Tibial nerve (tissue), 4 donors: ENCODE results near the gene CAMTA1. TPM values are rescaled to one million over a fixed set of nuclear protein-coding genes. Genes with fewer than 3 reads are reported as not detected.

Experiments used
- DNase-seq, 2 donors: peaks; one replicate each; pipeline ENCODE4 v3.0.0-alpha.2; 2019; ENCODE audit warnings: low spot score in 2 of 2
- H3K27ac ChIP-seq, 4 donors: fragments of 200-600 bp; sonication (generic) in 3 of 4; one replicate each; pipeline ENCODE4 v1.5.1; 2017 to 2019; ENCODE audit warnings: mild to moderate bottlenecking in 1 of 4
- H3K27me3 ChIP-seq, 2 donors: fragments of 200-600 bp; sonication (generic) in 1 of 2; one replicate each; pipeline versions ENCODE4 v1.5.1 to v1.6.0; 2017 to 2019
- H3K36me3 ChIP-seq, 3 donors: fragments of 200-600 bp; sonication (generic); one replicate each; pipeline ENCODE4 v1.5.1; 2018 to 2019
- H3K4me1 ChIP-seq, 4 donors: fragments of 200-600 bp; sonication (generic) in 3 of 4; one replicate each; pipeline ENCODE4 v1.5.1; 2017 to 2019
- H3K4me3 ChIP-seq, 4 donors: fragments of 200-600 bp; sonication (generic) in 3 of 4; one replicate each; pipeline ENCODE4 v1.5.1; 2017 to 2019; ENCODE audit warnings: mild to moderate bottlenecking in 1 of 4, moderate library complexity in 1 of 4
- H3K9me3 ChIP-seq, 4 donors: fragments of 200-600 bp; sonication (generic) in 3 of 4; one replicate each; pipeline ENCODE4 v1.5.1; 2017 to 2019
- EP300 ChIP-seq, 2 donors: sonication (generic); formaldehyde crosslinking; IDR thresholded peaks; one replicate each; pipeline ENCODE4 v1.6.1; 2017; ENCODE audit warnings: antibody characterized with exemption in 2 of 2, mild to moderate bottlenecking in 1 of 2
- POLR2A ChIP-seq, 2 donors: fragments of 450-650 bp; IDR thresholded peaks; one replicate each; pipeline ENCODE4 v1.6.1; 2017; ENCODE audit warnings: antibody characterized with exemption in 2 of 2, mild to moderate bottlenecking in 2 of 2, moderate library complexity in 2 of 2
- WGBS, 2 donors: methylation state at CpG; one replicate each; pipeline ENCODE4 v1.1.5; 2018; 5-methylcytosine and 5-hydroxymethylcytosine counted together
- total RNA-seq, 4 donors: library from RNA; depleted of rRNA; stranded (reverse); fragments of >200 nt; gene quantifications; one replicate each; pipeline ENCODE4 v1.1.0, GENCODE V29; 2016
- TF ChIP-seq, protein P1 (sequence below), 5 experiments: fragments of 200-600 bp in 3 of 5; fragments of 450-650 bp in 2 of 5; sonication (generic) in 3 of 5; IDR thresholded peaks; one replicate each; pipeline ENCODE4 v1.5.1; 2016 to 2019; ENCODE audit warnings: antibody characterized with exemption in 5 of 5, mild to moderate bottlenecking in 3 of 5, moderate library complexity in 2 of 5

CAMTA1 gene
- total RNA-seq, 4 donors from 2014 or later: 41.8 to 104 (median 87.2) TPM

- TF ChIP-seq, protein P1, sequence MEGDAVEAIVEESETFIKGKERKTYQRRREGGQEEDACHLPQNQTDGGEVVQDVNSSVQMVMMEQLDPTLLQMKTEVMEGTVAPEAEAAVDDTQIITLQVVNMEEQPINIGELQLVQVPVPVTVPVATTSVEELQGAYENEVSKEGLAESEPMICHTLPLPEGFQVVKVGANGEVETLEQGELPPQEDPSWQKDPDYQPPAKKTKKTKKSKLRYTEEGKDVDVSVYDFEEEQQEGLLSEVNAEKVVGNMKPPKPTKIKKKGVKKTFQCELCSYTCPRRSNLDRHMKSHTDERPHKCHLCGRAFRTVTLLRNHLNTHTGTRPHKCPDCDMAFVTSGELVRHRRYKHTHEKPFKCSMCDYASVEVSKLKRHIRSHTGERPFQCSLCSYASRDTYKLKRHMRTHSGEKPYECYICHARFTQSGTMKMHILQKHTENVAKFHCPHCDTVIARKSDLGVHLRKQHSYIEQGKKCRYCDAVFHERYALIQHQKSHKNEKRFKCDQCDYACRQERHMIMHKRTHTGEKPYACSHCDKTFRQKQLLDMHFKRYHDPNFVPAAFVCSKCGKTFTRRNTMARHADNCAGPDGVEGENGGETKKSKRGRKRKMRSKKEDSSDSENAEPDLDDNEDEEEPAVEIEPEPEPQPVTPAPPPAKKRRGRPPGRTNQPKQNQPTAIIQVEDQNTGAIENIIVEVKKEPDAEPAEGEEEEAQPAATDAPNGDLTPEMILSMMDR (IDR thresholded peaks at IDR 0.05): no peak
- TF ChIP-seq POLR2A (IDR thresholded peaks at IDR 0.05) (no peak), EP300 (IDR thresholded peaks at IDR 0.05) (no peak)
- no peaks in the 10 kb centered on the region for H3K4me1 ChIP-seq
- 67 to 74% methylated on average over 9 of the region's 9 CpGs for WGBS, 2 donors
- DNase-seq: no peak
- no peaks in the 10 kb centered on the region for H3K9me3 ChIP-seq
- no peaks in the 10 kb centered on the region for H3K27me3 ChIP-seq
- no peak overlapping the region for H3K4me3 ChIP-seq
- no peaks in the 10 kb centered on the region for H3K36me3 ChIP-seq
- no peak overlapping the region for H3K27ac ChIP-seq
Observed at GRCh38 chr1:7632681-7633080, 847.4 kb downstream of the CAMTA1 start.

GRCh38 chr1:7633506-7634245 lies 848.4 kb downstream of the CAMTA1 start:
- no peak overlapping the region for H3K27ac ChIP-seq
- H3K36me3 ChIP-seq: no peaks in the 10 kb centered on the region
- TF ChIP-seq EP300 (IDR thresholded peaks at IDR 0.05): no peak
- no peak for TF ChIP-seq POLR2A (IDR thresholded peaks at IDR 0.05)
- DNase-seq: no peak
- H3K4me1 ChIP-seq: no peaks in the 10 kb centered on the region
- no peak overlapping the region for H3K4me3 ChIP-seq
- no peaks in the 10 kb centered on the region for H3K9me3 ChIP-seq
- H3K27me3 ChIP-seq: no peaks in the 10 kb centered on the region
- WGBS, 2 donors: 83 to 86% methylated on average over 24 to 25 of the region's 25 CpGs

DNA sequence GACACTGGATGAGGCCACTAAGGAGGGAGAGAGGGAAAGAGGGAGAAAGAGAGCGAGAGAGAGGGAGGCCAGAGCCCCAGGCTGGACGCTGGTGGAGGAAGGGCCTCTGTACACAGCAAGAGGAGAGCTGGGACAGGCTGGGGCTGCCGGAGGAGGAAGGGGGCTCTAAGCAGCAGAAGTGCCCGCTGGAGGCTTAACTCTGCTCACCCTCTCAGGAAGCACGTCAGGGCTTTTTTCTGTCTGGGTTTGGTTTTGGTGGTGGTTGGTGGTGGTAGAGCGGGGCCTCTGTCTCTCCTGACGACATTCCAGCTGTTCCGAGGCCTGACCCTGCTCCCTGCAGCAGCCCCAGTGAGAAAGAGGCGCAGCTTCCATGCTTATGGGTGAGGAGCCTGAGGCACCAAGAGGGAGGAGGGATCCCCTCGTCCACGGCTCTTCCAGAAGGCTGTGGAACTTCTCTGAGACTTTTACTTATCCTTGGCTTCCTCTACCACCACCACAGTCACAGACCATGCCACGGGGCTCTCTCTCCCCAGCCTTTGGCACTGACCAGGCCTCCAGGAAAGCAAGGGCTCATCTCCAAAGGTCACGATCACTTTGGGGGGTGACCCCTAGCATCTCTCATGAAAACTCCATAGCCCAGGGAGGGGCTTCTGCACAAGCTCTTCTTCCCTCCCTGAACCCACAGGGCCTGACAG lies 849.4 kb downstream of the CAMTA1 start:
- H3K36me3 ChIP-seq: no peaks in the 10 kb centered on the region
- WGBS, 2 donors: 58 to 68% methylated on average over 13 of the region's 13 CpGs
- TF ChIP-seq POLR2A (IDR thresholded peaks at IDR 0.05) (no peak), EP300 (IDR thresholded peaks at IDR 0.05) (no peak)
- TF ChIP-seq, protein P1 (IDR thresholded peaks at IDR 0.05): no peak
- H3K27me3 ChIP-seq: no peaks in the 10 kb centered on the region
- H3K4me1 ChIP-seq: no peaks in the 10 kb centered on the region
- H3K9me3 ChIP-seq: no peaks in the 10 kb centered on the region
- no peak overlapping the region for H3K27ac ChIP-seq
- DNase-seq: no peak
- no peak overlapping the region for H3K4me3 ChIP-seq

DNA sequence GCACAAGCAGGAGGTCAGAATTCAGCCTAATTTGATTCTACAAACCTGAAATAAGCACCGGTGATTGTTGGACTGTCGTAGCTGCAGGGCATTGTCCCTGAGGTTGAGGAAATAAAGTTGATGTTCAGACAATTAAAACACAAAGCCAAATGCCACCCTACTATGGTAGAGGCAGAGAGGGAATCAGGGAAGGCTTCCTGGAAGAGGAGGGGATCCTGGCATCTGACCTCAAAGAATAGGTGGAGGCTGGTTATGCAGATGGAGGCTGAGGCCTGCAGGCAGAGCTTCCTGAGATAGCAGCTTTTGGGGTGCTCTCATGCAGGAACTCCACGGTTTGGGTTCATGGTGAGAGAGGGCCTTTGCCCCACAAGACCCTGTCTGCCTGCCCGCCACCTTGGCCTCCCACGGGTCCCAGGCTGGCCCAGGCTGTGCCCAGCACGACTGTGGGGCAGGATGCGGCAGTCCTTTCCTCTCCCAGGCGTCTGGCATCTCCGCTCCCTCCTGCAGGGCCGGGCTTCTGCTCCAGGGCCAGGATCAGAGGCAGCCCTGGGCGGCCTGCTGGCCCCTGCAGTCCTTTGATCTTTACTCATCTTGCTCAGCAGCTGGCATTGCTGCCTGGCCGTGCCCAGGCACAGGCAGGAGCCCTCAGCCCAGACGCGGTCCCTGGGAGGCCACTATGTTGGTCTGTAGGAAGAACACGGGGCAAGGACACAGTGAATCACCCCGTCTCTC lies 851.7 kb downstream of the CAMTA1 start:
- Histone ChIP-seq H3K27me3 (no peaks in the 10 kb centered on the region), H3K27ac (no peak overlapping the region), H3K4me1 (no peaks in the 10 kb centered on the region), H3K36me3 (no peaks in the 10 kb centered on the region), H3K4me3 (no peak overlapping the region), H3K9me3 (no peaks in the 10 kb centered on the region)
- 84 to 87% methylated on average over 8 to 16 of the region's 16 CpGs for WGBS, 2 donors
- TF ChIP-seq, protein P1 (IDR thresholded peaks at IDR 0.05): no peak
- TF ChIP-seq POLR2A (IDR thresholded peaks at IDR 0.05) (no peak), EP300 (IDR thresholded peaks at IDR 0.05) (no peak)
- no peak for DNase-seq

DNA sequence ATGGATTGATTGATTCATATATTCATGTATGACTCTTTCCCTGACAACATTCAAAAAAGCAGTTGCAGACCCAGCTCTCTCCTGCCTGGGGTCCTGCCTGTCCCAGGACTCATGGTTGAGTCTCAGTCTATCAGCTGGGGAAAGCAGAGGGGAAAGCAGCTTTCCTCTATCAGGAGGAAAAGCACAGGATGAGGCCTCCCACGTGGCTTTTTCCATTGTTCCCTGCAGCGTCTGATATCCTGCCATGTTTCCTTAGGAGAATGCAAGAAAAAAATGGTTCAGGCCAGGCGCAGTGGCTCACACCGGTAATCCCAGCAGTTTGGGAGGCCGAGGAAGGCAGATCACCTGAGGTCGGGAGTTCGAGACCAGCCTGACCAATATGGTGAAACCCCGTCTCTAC lies 852.8 kb downstream of the CAMTA1 start:
- 65 to 67% methylated on average over 8 of the region's 8 CpGs for WGBS, 2 donors
- Histone ChIP-seq H3K27me3 (no peaks in the 10 kb centered on the region), H3K4me1 (no peaks in the 10 kb centered on the region), H3K4me3 (no peak overlapping the region), H3K27ac (no peak overlapping the region), H3K36me3 (no peaks in the 10 kb centered on the region), H3K9me3 (no peaks in the 10 kb centered on the region)
- DNase-seq: no peak
- TF ChIP-seq POLR2A (IDR thresholded peaks at IDR 0.05): no peak
- TF ChIP-seq, protein P1 (IDR thresholded peaks at IDR 0.05): no peak
- no peak for TF ChIP-seq EP300 (IDR thresholded peaks at IDR 0.05)
